GM12878 (cell line): Measurements from ENCODE around the gene BCAS3.

ENCODE experiments used
- ASH2L ChIP-seq: fragments of 300-600, 200-600 bp; sonication (generic); IDR thresholded peaks from 2 replicates; pipeline ENCODE4 v1.6.1; 2017; ENCODE audit warnings: low read depth, mild to moderate bottlenecking, borderline replicate concordance
- EP300 ChIP-seq, 2 experiments: fragments of 150-350 bp in 1 of 2; IDR thresholded peaks; 2 replicates each; pipeline ENCODE4 v1.6.1; 2011 to 2012; ENCODE audit warnings: low read depth in 2 of 2, low read length in 2 of 2, borderline replicate concordance in 1 of 2, improper control_type of control experiment in 1 of 2, inconsistent platforms in 1 of 2; ENCODE audit not compliant: control insufficient read depth in 1 of 2
- MYC ChIP-seq: IDR thresholded peaks from 2 replicates; pipeline ENCODE4 v1.6.1; 2011; ENCODE audit warnings: mild to moderate bottlenecking, low read length, moderate library complexity, inconsistent platforms; ENCODE audit not compliant: insufficient read depth, insufficient replicate concordance, insufficient read length, severe bottlenecking
- NR2C1 ChIP-seq: fragments of 450-650 bp; IDR thresholded peaks from 2 replicates; pipeline ENCODE4 v1.6.1; 2017; ENCODE audit warnings: antibody characterized with exemption, mild to moderate bottlenecking, moderate library complexity
- POLR2AphosphoS2 ChIP-seq: IDR thresholded peaks from 2 replicates; pipeline ENCODE4 v1.6.1; 2011; ENCODE audit warnings: low read depth, mild to moderate bottlenecking, low read length, improper control_type of control experiment, moderate library complexity
- POLR2AphosphoS5 ChIP-seq: IDR thresholded peaks from 2 replicates; pipeline ENCODE4 v1.6.1; 2011; ENCODE audit warnings: mild to moderate bottlenecking, low read length, inconsistent platforms
- RAD21 ChIP-seq: IDR thresholded peaks from 2 replicates; pipeline ENCODE4 v1.6.1; 2011; ENCODE audit warnings: mild to moderate bottlenecking, low read depth, low read length, moderate library complexity; ENCODE audit not compliant: insufficient read depth
- ZBED1 ChIP-seq: IDR thresholded peaks from 2 replicates; pipeline ENCODE4 v1.6.1; 2016; ENCODE audit warnings: borderline replicate concordance
- TF ChIP-seq, protein P1 (sequence below): fragments of 450-650 bp; formaldehyde crosslinking; IDR thresholded peaks from 2 replicates; pipeline ENCODE4 v1.5.0; 2022; ENCODE audit warnings: mild to moderate bottlenecking, missing genetic modification characterization
- TF ChIP-seq, protein P2 (sequence below): IDR thresholded peaks from 2 replicates; pipeline ENCODE4 v1.6.1; 2011; ENCODE audit warnings: low read depth, low read length, improper control_type of control experiment, borderline replicate concordance
- TF ChIP-seq, protein P3 (sequence below): fragments of 450-650 bp; IDR thresholded peaks from 2 replicates; pipeline ENCODE4 v1.6.1; 2017; ENCODE audit warnings: mild to moderate bottlenecking
- TF ChIP-seq, protein P4 (sequence below), 3 experiments: IDR thresholded peaks in 2 of 3; conservative IDR thresholded peaks in 1 of 3; 2 replicates each; pipeline ENCODE4 v1.5.1; 2011; ENCODE audit warnings: low read depth in 3 of 3, low read length in 3 of 3, mild to moderate bottlenecking in 3 of 3, control low read depth in 2 of 3, moderate library complexity in 2 of 3, inconsistent platforms in 1 of 3, mixed read lengths in 1 of 3; ENCODE audit not compliant: control insufficient read depth in 2 of 3, insufficient read depth in 1 of 3; ENCODE audit errors: extremely low read depth in 1 of 3
- TF ChIP-seq, protein P5 (sequence below): IDR thresholded peaks from 2 replicates; pipeline ENCODE4 v1.6.1; 2012; ENCODE audit warnings: mild to moderate bottlenecking, low read depth, low read length
- TF ChIP-seq, protein P6 (sequence below): fragments of 450-650 bp; IDR thresholded peaks from 2 replicates; pipeline ENCODE4 v1.6.1; 2016; ENCODE audit warnings: mild to moderate bottlenecking

DNA sequence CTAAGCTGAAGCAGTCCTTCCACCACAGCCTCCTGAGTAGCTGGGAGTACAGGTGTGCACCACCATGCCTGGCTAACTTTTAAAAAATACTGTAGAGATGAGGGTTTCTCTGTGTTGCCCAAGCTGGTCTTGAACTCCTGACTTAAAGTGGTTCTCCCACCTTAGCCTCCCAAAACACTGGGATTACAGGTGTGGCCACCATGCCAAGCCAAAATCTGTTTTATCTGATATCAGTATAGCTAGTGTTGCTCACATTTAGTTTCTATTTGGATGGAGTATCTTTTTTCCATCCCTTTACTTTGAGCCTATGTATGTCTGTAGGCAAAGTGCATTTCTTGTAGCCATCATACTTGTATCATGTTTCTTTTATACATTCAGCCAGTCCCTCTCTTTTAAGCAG, 82.1 kb downstream of the BCAS3 start:
- TF ChIP-seq, protein P1, sequence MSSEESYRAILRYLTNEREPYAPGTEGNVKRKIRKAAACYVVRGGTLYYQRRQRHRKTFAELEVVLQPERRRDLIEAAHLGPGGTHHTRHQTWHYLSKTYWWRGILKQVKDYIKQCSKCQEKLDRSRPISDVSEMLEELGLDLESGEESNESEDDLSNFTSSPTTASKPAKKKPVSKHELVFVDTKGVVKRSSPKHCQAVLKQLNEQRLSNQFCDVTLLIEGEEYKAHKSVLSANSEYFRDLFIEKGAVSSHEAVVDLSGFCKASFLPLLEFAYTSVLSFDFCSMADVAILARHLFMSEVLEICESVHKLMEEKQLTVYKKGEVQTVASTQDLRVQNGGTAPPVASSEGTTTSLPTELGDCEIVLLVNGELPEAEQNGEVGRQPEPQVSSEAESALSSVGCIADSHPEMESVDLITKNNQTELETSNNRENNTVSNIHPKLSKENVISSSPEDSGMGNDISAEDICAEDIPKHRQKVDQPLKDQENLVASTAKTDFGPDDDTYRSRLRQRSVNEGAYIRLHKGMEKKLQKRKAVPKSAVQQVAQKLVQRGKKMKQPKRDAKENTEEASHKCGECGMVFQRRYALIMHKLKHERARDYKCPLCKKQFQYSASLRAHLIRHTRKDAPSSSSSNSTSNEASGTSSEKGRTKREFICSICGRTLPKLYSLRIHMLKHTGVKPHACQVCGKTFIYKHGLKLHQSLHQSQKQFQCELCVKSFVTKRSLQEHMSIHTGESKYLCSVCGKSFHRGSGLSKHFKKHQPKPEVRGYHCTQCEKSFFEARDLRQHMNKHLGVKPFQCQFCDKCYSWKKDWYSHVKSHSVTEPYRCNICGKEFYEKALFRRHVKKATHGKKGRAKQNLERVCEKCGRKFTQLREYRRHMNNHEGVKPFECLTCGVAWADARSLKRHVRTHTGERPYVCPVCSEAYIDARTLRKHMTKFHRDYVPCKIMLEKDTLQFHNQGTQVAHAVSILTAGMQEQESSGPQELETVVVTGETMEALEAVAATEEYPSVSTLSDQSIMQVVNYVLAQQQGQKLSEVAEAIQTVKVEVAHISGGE: no peak
- no peak for TF ChIP-seq ASH2L
- no peak for TF ChIP-seq EP300 (IDR thresholded peaks at IDR 0.05; ENCODE audit: borderline replicate concordance in 1 of 2, control insufficient read depth in 1 of 2, low read depth in 2 of 2, low read length in 2 of 2)
- TF ChIP-seq, protein P2, sequence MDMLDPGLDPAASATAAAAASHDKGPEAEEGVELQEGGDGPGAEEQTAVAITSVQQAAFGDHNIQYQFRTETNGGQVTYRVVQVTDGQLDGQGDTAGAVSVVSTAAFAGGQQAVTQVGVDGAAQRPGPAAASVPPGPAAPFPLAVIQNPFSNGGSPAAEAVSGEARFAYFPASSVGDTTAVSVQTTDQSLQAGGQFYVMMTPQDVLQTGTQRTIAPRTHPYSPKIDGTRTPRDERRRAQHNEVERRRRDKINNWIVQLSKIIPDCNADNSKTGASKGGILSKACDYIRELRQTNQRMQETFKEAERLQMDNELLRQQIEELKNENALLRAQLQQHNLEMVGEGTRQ: no peak
- TF ChIP-seq NR2C1: no peak
- TF ChIP-seq POLR2AphosphoS2: no peak
- TF ChIP-seq, protein P3, sequence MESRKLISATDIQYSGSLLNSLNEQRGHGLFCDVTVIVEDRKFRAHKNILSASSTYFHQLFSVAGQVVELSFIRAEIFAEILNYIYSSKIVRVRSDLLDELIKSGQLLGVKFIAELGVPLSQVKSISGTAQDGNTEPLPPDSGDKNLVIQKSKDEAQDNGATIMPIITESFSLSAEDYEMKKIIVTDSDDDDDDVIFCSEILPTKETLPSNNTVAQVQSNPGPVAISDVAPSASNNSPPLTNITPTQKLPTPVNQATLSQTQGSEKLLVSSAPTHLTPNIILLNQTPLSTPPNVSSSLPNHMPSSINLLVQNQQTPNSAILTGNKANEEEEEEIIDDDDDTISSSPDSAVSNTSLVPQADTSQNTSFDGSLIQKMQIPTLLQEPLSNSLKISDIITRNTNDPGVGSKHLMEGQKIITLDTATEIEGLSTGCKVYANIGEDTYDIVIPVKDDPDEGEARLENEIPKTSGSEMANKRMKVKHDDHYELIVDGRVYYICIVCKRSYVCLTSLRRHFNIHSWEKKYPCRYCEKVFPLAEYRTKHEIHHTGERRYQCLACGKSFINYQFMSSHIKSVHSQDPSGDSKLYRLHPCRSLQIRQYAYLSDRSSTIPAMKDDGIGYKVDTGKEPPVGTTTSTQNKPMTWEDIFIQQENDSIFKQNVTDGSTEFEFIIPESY: no peak
- TF ChIP-seq, protein P4, sequence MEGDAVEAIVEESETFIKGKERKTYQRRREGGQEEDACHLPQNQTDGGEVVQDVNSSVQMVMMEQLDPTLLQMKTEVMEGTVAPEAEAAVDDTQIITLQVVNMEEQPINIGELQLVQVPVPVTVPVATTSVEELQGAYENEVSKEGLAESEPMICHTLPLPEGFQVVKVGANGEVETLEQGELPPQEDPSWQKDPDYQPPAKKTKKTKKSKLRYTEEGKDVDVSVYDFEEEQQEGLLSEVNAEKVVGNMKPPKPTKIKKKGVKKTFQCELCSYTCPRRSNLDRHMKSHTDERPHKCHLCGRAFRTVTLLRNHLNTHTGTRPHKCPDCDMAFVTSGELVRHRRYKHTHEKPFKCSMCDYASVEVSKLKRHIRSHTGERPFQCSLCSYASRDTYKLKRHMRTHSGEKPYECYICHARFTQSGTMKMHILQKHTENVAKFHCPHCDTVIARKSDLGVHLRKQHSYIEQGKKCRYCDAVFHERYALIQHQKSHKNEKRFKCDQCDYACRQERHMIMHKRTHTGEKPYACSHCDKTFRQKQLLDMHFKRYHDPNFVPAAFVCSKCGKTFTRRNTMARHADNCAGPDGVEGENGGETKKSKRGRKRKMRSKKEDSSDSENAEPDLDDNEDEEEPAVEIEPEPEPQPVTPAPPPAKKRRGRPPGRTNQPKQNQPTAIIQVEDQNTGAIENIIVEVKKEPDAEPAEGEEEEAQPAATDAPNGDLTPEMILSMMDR (IDR thresholded peaks at IDR 0.05 in 2 of 3, conservative IDR thresholded peaks at IDR 0.05 in 1 of 3; ENCODE audit: control insufficient read depth in 2 of 3, extremely low read depth in 1 of 3, insufficient read depth in 1 of 3, low read depth in 3 of 3, low read length in 3 of 3): no peak
- TF ChIP-seq, protein P5, sequence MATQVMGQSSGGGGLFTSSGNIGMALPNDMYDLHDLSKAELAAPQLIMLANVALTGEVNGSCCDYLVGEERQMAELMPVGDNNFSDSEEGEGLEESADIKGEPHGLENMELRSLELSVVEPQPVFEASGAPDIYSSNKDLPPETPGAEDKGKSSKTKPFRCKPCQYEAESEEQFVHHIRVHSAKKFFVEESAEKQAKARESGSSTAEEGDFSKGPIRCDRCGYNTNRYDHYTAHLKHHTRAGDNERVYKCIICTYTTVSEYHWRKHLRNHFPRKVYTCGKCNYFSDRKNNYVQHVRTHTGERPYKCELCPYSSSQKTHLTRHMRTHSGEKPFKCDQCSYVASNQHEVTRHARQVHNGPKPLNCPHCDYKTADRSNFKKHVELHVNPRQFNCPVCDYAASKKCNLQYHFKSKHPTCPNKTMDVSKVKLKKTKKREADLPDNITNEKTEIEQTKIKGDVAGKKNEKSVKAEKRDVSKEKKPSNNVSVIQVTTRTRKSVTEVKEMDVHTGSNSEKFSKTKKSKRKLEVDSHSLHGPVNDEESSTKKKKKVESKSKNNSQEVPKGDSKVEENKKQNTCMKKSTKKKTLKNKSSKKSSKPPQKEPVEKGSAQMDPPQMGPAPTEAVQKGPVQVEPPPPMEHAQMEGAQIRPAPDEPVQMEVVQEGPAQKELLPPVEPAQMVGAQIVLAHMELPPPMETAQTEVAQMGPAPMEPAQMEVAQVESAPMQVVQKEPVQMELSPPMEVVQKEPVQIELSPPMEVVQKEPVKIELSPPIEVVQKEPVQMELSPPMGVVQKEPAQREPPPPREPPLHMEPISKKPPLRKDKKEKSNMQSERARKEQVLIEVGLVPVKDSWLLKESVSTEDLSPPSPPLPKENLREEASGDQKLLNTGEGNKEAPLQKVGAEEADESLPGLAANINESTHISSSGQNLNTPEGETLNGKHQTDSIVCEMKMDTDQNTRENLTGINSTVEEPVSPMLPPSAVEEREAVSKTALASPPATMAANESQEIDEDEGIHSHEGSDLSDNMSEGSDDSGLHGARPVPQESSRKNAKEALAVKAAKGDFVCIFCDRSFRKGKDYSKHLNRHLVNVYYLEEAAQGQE: no peak
- TF ChIP-seq RAD21: no peak
- TF ChIP-seq, protein P6, sequence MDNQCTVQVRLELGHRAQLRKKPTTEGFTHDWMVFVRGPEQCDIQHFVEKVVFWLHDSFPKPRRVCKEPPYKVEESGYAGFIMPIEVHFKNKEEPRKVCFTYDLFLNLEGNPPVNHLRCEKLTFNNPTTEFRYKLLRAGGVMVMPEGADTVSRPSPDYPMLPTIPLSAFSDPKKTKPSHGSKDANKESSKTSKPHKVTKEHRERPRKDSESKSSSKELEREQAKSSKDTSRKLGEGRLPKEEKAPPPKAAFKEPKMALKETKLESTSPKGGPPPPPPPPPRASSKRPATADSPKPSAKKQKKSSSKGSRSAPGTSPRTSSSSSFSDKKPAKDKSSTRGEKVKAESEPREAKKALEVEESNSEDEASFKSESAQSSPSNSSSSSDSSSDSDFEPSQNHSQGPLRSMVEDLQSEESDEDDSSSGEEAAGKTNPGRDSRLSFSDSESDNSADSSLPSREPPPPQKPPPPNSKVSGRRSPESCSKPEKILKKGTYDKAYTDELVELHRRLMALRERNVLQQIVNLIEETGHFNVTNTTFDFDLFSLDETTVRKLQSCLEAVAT: no peak
- no peak for TF ChIP-seq MYC
- TF ChIP-seq ZBED1: no peak
- no peak for TF ChIP-seq POLR2AphosphoS5
